Epidermal melanocyte (primary cell): Measurements from ENCODE around the gene GRM7.

Source experiments
- DNase-seq: peaks from one replicate; pipeline ENCODE4 v3.0.0; 2011; ENCODE audit warnings: low spot score; ENCODE audit not compliant: insufficient read length

GRM7 gene

GRCh38 chr3:7393944-7394605 is 533.2 kb downstream of the GRM7 start:
- no peak for DNase-seq

GRCh38 chr3:7396534-7396933 is 535.6 kb downstream of the GRM7 start:
- DNase-seq: no peak

- no peak for DNase-seq
Measured at GRCh38 chr3:7397097-7397496, 536.2 kb downstream of the GRM7 start.

GRCh38 chr3:7400360-7400759 is 539.4 kb downstream of the GRM7 start:
- DNase-seq: no peak

- DNase-seq: no peak
Measured at GRCh38 chr3:7401418-7401817, 540.5 kb downstream of the GRM7 start.

GRCh38 chr3:7407107-7407506 is 546.2 kb downstream of the GRM7 start:
- DNase-seq: no peak

GRCh38 chr3:7410782-7411181 is 549.9 kb downstream of the GRM7 start:
- DNase-seq: no peak

GRCh38 chr3:7421065-7421464 is 560.1 kb downstream of the GRM7 start:
- no peak for DNase-seq

- no peak for DNase-seq
Measured at GRCh38 chr3:7423036-7423435, 562.1 kb downstream of the GRM7 start.

- no peak for DNase-seq
Measured at GRCh38 chr3:7423995-7424394, 563.1 kb downstream of the GRM7 start.

- DNase-seq: no peak
Measured at GRCh38 chr3:7428206-7428718, 567.3 kb downstream of the GRM7 start.

- no peak for DNase-seq
Measured at GRCh38 chr3:7432610-7433009, 571.7 kb downstream of the GRM7 start.

GRCh38 chr3:7433073-7433472 is 572.2 kb downstream of the GRM7 start:
- DNase-seq: no peak

- DNase-seq: no peak
Measured at GRCh38 chr3:7436542-7436941, 575.6 kb downstream of the GRM7 start.

GRCh38 chr3:7437231-7437630 is 576.3 kb downstream of the GRM7 start:
- no peak for DNase-seq

- no peak for DNase-seq
Measured at GRCh38 chr3:7439101-7439680, 578.3 kb downstream of the GRM7 start.

GRCh38 chr3:7444886-7445285 is 584.0 kb downstream of the GRM7 start:
- DNase-seq: no peak

- DNase-seq: no peak
Measured at GRCh38 chr3:7445331-7445730, 584.4 kb downstream of the GRM7 start.

- no peak for DNase-seq
Measured at GRCh38 chr3:7447197-7447769, 586.4 kb downstream of the GRM7 start.

- DNase-seq: no peak
Measured at GRCh38 chr3:7456386-7456785, 595.5 kb downstream of the GRM7 start.

GRCh38 chr3:7461202-7461825 is 600.4 kb downstream of the GRM7 start:
- no peak for DNase-seq

- no peak for DNase-seq
Measured at GRCh38 chr3:7469866-7470265, 609.0 kb downstream of the GRM7 start.
